SK-N-SH (cell line): ENCODE results near the gene NAA10.

Experiments
- ELF1 ChIP-seq: IDR thresholded peaks from 2 replicates; pipeline ENCODE4 v1.4.0; 2012
- RAD21 ChIP-seq: IDR thresholded peaks from 2 replicates; pipeline ENCODE4 v1.6.1; 2012; ENCODE audit warnings: mild to moderate bottlenecking, low read length
- YY1 ChIP-seq: IDR thresholded peaks from 2 replicates; pipeline ENCODE4 v1.4.0; 2012; ENCODE audit warnings: low read depth, mild to moderate bottlenecking
- TF ChIP-seq, protein P1 (sequence below): fragments of 200-600 bp; sonication (generic); IDR thresholded peaks from 2 replicates; pipeline ENCODE4 v1.6.1; 2017; ENCODE audit warnings: antibody characterized with exemption, mild to moderate bottlenecking, moderate library complexity

DNA sequence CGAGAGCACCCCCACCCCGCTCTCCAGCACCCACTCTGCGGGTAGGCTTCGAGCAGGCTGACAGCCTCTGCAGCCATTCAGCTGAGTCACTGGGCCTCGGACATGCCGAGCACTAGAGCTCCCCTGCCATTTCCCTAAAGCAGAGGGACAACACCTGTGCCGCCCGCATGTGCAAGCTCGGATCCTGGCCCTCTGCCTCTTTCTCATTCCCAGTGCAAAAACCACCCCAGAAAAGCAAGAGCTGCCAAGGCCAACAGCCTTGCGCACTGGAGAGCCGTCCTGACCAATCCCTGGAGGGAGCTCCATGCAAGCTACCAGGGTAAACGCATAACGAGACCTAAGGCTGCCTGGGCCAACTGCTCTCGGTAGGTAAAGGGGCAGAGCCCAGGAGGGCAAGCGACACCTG lies 31.4 kb upstream of the NAA10 start:
- TF ChIP-seq, protein P1, sequence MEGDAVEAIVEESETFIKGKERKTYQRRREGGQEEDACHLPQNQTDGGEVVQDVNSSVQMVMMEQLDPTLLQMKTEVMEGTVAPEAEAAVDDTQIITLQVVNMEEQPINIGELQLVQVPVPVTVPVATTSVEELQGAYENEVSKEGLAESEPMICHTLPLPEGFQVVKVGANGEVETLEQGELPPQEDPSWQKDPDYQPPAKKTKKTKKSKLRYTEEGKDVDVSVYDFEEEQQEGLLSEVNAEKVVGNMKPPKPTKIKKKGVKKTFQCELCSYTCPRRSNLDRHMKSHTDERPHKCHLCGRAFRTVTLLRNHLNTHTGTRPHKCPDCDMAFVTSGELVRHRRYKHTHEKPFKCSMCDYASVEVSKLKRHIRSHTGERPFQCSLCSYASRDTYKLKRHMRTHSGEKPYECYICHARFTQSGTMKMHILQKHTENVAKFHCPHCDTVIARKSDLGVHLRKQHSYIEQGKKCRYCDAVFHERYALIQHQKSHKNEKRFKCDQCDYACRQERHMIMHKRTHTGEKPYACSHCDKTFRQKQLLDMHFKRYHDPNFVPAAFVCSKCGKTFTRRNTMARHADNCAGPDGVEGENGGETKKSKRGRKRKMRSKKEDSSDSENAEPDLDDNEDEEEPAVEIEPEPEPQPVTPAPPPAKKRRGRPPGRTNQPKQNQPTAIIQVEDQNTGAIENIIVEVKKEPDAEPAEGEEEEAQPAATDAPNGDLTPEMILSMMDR = no peak
- TF ChIP-seq YY1 (no peak), ELF1 (no peak), RAD21 (no peak)
